UCSD-AML1 (cell line): ENCODE results near the gene CDH23.

Experiments used
- DNase-seq: peaks from one replicate; lab custom pipeline; 2025; ENCODE audit not compliant: unreplicated experiment; lab: John Stamatoyannopoulos, UW

The CDH23 gene

DNA sequence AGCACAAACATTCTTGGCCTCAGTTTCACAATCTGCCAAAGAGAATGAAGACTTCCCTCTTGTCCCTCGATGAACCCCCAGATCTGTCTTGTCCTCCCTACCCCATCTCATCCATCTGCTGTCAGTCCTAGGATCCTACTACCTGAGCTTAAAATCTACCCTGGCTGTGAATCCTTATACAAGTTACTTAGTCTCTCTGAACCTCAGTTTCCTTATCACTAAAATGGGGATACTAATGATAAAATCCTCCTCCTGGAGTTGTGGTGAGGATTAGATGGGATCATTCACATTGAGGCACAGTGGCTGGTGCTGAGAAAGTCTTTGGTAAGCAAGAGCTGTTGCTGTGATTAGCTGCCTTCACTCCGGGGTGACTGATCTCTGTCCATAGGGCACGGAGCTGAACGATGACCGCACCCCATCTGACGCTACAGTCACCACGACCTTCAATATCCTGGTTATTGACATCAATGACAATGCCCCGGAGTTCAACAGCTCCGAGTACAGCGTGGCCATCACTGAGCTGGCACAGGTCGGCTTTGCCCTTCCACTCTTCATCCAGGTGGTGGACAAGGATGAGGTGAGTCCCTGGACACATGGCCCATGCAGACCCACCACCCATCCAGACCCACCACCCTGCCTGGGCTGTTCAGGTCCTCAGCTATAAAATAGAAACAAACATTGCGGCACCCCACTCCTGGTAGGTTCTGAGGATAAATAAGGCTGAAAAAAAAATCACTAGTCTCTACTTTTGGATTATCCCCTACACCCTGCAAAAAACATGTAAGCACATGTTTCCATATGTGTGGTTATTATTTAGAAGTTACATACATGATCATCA is 220.3 kb downstream of the CDH23 start:
- DNase-seq = no peak

GRCh38 chr10:71618176-71618575 is 221.5 kb downstream of the CDH23 start:
- DNase-seq = no peak

- no peak for DNase-seq
These were observed 221.9 kb downstream of the CDH23 start for GRCh38 chr10:71618598-71618997.

- no peak for DNase-seq
These were observed 223.9 kb downstream of the CDH23 start for GRCh38 chr10:71620642-71621041.

DNA sequence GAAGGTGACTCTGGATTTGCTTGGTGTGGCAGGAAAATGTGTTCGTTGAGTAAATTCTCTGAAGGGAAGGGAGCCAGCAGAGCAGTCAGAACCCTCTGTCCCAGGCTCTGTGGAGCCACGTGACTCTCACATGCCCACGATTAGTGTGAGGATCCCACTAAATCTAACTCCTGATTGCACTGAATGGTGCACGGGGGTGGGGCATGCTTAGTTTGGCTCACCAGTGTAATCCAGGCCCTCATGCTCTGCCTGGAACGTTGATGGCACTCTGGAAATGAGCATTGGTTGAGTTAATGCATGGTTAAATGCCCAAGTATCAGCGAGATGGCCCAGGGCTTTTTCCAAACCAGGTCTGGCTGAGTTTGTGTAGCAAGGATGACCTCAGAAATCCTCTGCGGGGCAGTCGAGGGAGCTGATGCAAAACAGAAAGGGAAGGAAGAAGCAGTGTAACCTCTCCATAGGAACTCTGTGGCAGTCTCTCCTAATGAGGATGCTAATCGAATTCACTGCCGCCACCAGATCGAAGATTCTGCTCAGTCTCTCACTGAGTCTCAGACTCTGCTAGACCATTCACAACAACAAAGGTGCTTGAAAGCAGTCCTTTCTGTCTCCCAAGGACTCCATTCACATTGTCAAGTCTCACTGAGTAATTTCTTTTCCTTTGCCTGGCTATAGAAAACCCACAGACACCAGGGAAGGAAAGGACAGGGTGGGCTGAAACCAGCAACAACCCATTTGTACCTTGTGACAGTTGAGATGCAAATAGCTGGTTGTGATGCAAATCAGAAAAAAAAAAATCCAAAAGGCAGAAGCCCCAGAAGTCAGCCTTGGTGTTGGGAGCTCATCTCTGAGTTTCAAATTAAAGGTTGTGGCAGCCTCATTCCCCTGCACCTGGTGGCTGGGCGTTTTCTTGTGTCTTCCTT is 224.8 kb downstream of the CDH23 start:
- DNase-seq = no peak

GRCh38 chr10:71622154-71622526 is 225.4 kb downstream of the CDH23 start:
- DNase-seq = no peak

DNA sequence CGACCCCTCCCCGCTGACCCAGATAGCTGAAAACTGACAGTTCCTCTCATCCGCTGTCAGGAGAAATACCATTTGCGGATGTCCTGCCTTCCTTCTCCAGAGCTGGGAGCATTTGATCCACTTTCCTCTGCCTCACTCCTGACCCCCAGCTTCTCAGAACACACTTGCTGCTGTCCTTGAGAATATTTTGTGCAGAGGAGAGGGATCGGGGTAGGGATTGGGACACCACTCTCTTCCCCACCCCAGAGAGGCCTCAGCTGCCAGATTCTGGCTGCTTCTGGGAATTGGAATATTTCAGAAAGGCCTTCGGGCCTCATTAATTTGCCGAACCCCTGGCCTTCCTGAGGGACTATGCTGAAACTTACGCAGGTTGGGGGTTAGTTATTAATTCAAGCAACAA is 225.9 kb downstream of the CDH23 start:
- no peak for DNase-seq

GRCh38 chr10:71623098-71623985 is 226.6 kb downstream of the CDH23 start:
- peak; percentile 71 for DNase-seq

GRCh38 chr10:71623986-71624291 is 227.2 kb downstream of the CDH23 start:
- no peak for DNase-seq

GRCh38 chr10:71625445-71626175 is 228.9 kb downstream of the CDH23 start:
- DNase-seq = no peak

DNA sequence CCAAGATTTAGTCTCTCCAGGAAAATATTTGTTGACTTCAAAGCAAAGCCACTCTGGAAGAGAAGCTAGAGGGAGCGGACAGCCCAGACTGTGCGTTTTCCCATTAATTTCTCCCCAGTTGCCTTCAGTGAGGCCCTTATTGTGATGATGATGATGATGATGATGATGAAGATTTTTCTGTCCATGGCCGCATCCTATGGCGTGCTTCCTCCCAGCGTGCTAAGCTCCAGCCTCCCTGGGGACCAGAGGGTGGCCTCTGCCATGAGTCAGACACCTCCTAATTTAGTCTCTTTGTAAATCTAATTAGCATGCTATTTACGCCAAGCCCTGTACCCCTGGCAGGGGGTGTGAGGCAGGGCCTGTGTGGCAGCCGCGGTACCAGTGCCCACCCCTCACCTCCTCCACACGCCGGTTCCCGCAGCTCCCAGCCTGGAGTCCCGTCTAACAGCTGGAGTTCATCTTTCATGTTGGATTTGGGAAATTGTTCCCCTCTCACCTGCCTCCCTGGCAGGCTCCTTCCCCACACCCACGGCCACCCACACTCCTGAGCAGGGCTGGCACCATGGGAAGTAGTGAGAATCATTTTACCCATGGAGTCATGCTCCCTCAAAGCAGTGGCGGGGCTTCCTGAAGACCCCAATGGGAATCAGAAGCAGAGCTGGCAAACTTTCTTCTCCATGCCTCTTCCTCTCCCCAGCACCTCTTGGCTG is 230.7 kb downstream of the CDH23 start:
- DNase-seq = no peak

- no peak for DNase-seq
These were observed 231.2 kb downstream of the CDH23 start for GRCh38 chr10:71627956-71628355.

- no peak for DNase-seq
These were observed 232.4 kb downstream of the CDH23 start for GRCh38 chr10:71629131-71629530.

DNA sequence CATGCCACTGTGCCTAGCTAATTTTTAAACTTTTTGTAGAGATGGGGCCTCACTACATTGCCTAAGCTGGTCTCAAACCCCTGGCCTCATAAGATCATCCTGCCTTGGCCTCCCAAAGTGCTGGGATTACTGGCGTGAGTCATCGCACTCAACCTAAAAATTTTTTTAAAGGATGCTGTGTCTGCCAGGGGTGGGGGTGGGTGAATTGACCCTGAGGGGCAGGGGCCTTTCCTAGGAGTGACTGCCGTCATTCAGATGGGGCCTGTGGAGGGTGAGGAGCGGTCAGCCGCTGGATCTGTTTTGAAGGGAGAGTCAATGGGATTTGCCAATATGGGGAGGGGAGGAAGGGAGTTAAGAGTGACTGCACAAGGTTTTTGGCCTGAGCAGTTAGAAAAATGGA is 233.4 kb downstream of the CDH23 start:
- DNase-seq = no peak

DNA sequence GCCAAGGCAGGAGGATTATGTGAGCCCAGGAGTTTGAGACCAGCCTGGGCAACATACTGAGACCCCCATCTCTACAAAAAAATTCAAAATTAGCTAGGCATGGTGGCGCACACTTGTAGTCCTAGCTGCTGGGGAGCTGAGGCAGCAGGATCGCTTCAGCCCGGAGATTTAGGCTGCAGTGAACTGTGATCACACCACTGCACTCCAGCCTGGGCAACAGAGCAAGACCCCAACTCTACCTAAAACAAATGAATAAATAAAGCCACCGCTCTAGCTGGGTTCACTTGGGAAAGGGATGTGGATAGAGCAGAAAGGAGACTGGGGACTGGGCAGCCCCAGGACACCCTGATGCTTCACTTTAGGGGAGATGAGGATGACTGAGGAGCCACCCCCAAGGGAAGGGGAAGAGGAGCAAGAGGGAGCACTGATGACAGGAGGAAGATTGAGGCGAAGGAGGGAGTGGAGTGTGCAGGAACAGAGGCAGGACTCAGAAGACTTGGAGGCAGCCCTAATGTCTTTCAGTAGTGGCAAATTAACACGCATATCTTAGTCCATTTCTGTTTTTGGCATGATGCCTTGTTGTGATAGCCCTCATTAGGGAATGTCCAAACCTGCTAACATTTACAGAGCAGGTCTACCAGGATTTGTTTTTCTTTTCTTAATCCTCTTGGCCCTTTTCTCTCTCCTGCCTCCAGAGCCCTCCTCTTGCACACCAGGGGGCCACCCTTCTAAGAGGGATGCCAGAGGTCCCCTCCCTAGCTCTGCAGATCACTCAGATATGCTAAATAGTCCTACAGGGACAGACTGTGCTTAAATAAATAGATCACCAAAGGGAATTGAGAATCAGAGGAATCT is 234.5 kb downstream of the CDH23 start:
- DNase-seq = no peak

GRCh38 chr10:71632200-71632820 is 235.6 kb downstream of the CDH23 start:
- DNase-seq = no peak

DNA sequence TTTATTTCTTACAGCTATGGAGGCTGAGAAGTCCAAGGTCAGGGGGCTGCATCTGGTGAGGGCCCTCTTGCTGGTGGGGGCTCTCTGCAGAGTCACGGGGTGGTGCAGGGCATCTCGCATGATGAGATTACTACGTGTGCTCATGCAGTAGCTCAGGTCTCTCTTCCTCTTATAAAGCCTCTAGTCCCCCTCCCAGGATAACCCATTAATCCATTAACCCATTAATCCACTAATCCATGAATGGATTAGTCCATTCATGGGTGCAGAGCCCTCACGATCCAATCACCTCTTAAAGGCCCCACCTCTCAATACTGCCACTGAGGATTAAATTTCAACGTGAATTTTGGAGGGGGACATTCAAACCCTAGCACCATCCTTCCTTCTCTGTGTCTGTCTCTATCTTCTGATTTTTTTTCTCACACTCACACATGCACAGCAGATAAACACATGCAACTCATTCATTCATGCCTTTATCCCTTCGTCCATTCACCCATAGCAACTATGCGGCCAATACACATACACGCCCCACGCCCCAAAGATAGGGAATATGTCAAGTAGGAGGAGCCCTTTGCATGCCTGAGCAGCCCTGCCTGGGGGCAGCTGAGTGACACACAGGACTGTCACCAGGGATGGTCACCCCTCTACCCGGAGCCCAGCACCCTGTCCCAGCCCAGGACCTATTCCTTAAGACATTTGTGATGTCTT is 236.3 kb downstream of the CDH23 start:
- DNase-seq = no peak

DNA sequence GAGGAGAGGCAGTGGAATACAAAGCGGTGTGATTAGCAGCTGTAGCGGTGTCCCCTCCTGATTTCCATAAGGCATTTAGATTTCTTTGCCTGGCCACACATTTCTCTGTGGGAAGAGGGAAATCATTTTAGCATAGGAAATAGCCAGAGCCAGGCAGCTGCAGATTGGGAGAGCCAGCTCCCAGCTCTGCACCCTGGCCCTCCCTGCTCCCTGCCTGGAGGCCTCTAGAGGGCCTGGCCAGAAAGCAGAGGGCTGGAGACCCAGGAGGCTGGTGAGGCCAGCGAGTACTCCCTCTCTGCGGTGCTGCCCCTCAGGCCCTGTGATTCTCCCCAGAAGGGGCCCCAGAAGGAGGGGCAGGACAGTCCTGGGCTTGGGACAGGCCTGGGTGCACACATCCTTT is 237.2 kb downstream of the CDH23 start:
- DNase-seq = no peak
